K562 (cell line): ENCODE results near the gene PRMT5.

ENCODE experiments used
- POLR2AphosphoS5 ChIP-seq: IDR thresholded peaks from 2 replicates; pipeline ENCODE4 v1.6.1; 2011; ENCODE audit warnings: mild to moderate bottlenecking, low read depth, low read length, moderate library complexity; ENCODE audit not compliant: control insufficient read depth, insufficient read depth
- ZNF274 ChIP-seq: IDR thresholded peaks from 2 replicates; pipeline ENCODE4 v1.6.1; 2011; ENCODE audit warnings: low read depth, mild to moderate bottlenecking, low read length, moderate library complexity, borderline replicate concordance
- ZNF589 ChIP-seq: fragments of 200-800 bp; sonication (Bioruptor generic); IDR thresholded peaks from 2 replicates; pipeline ENCODE4 v1.6.1; 2016; ENCODE audit warnings: low read depth, missing genetic modification characterization, missing compliant biosample characterization
- TF ChIP-seq, protein P1 (sequence below): fragments of 450-650 bp; formaldehyde crosslinking; conservative IDR thresholded peaks from 2 replicates; pipeline ENCODE4 v1.4.0; 2022; ENCODE audit warnings: mild to moderate bottlenecking, missing genetic modification characterization

DNA sequence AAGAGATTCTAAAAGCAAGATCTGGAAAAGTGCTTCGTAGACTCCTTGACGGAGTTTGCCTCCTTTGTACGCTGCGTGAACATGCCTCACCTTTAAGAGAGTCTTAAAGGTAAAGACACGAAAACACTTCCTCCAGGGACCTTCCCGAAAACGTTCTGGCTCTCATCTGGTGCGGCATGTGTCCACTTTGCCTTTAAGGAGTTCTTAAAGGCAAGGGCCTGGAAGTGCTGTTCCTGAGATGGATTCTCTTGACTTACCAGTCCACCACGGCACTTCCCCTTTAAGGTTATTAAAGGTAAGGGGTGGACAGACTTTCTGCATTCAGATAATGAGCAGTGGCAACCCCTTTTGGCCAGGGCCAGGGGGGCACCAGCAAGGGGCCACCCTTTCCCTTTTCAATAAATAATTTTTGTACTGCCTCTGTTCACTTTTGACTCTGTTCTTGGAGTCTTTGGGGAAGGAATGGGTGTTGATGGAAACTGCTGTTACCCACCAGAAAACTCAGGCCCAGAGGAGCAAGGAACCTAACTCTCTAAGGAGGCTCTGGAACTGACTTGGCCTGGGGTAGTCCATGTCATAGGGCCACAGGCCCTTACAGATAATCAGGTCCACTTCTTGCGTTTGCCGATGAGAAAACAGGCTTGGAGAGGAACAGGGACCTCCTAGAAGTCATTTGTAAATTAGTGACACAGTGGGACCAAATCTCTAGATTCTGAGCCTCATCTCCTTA, 41.8 kb downstream of the PRMT5 start:
- no peak for TF ChIP-seq ZNF589 (CRISPR knock-in tag)
- TF ChIP-seq POLR2AphosphoS5: no peak
- no peak for TF ChIP-seq ZNF274
- TF ChIP-seq, protein P1, sequence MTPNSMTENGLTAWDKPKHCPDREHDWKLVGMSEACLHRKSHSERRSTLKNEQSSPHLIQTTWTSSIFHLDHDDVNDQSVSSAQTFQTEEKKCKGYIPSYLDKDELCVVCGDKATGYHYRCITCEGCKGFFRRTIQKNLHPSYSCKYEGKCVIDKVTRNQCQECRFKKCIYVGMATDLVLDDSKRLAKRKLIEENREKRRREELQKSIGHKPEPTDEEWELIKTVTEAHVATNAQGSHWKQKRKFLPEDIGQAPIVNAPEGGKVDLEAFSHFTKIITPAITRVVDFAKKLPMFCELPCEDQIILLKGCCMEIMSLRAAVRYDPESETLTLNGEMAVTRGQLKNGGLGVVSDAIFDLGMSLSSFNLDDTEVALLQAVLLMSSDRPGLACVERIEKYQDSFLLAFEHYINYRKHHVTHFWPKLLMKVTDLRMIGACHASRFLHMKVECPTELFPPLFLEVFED (CRISPR knock-in tag): no peak
